ENCODE data around the gene TADA3.

TADA3 gene

GRCh38 chr3:9809615-9810432 lies 17.6 kb upstream of the TADA3 start, which contains the start of gene TTLL3:
TTLL3 (plus strand) TSS chr3:9810262; CDS start chr3:9810662, 400 bp downstream.
- peak; percentile 84 for DNase-seq

DNA sequence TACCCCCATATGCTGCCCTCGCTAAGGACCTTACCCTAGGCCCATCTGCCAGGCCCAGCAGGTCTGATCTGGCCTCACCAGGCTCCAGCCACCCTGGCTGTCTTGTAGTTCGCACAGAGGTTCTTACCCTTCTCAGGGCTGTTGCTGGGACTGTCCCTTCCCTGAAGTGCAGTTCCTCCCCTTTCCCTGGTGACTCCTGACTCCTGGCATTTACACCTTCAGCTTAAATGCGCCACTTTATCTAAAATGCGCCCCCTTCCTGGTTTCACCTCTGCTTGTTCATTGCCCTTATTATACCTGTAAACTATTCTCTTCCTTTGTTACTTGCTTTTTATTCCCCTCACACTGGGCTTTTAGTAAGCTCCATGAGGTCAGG lies 17.0 kb upstream of the TADA3 start:
- no peak for DNase-seq

DNA sequence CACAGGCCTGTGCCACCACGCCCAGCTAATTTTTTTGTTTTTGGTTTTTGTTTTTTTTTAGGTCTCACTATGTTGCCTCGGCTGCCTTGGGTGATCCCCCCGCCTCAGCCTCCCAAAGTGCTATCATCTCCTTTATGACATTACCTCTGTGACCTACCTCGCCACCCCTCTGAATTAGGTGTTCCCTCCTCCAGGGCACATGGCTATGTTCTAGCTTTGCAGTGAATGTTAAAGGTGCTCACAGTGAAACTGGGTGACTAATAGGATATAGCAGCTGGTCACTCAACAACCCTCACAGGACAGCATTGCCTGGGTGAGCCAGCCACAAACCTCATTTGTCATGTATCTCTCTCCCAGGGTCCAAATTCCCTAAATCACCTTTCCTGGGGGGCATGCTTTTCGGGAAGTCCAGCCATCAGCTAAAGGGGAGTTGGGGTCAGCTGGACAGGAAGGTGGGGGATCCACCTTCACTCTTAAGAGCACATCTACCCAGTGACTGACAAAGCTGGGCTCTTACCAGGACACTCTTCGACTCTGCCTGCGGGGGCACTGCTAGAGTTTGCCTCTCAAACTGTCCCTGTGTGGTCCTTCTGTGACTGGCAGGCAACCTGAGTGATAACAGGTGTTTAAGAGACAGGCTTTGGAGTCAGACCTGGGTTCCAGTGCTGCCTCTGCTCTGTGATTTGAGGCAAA lies 16.2 kb upstream of the TADA3 start:
- DNase-seq = no peak

- DNase-seq = no peak
Observed at GRCh38 chr3:9807981-9808344, 15.7 kb upstream of the TADA3 start.

- no peak for DNase-seq
Observed at GRCh38 chr3:9806688-9807589, 14.7 kb upstream of the TADA3 start.

- DNase-seq = no peak
Observed at GRCh38 chr3:9806137-9806536, 13.9 kb upstream of the TADA3 start.

DNA sequence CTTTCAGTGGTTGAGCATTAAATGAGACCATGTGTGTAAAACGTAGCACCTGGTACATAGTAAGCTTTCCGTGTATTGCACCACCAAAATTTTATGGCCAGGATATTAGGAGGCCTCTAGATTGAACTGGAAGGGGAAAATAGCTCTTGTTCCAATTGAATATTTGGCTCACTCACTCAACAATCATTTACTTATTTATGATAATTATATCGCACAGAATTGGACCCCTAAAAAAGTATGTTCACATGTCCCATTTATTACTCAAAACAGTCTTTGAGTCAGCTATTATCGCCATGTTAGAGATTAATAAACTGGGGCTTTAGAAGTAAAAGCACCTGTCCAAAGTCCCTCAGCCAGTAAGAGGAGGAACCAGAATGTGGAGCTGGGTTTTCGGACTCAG lies 12.7 kb upstream of the TADA3 start:
- no peak for DNase-seq

DNA sequence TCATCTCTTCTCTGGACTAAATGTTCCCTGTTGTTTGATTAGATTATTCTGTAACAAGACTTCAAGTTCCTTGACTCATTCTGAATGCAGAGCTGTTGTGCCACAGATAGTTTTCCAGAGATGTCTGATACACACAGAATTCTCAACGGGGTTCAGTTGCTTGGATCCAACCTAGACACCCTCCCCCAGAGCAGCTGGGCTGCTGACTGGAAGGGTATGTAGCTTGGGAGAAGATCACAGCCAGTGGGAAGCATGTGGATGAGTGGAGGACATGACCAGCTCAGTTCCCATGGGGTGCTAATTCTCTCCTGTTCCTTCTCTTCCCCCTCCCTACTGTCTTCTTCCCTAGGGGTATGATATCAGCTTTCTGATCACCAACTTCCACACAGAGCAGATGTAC lies 11.2 kb upstream of the TADA3 start:
- no peak for DNase-seq

- DNase-seq = no peak
Observed at GRCh38 chr3:9800529-9800928, 8.3 kb upstream of the TADA3 start.

GRCh38 chr3:9797196-9797945 lies 5.1 kb upstream of the TADA3 start:
- DNase-seq = no peak

- DNase-seq = no peak
Observed at GRCh38 chr3:9795207-9795606, 2.9 kb upstream of the TADA3 start.

- DNase-seq = no peak
Observed at GRCh38 chr3:9794400-9794799, 2.1 kb upstream of the TADA3 start.

DNA sequence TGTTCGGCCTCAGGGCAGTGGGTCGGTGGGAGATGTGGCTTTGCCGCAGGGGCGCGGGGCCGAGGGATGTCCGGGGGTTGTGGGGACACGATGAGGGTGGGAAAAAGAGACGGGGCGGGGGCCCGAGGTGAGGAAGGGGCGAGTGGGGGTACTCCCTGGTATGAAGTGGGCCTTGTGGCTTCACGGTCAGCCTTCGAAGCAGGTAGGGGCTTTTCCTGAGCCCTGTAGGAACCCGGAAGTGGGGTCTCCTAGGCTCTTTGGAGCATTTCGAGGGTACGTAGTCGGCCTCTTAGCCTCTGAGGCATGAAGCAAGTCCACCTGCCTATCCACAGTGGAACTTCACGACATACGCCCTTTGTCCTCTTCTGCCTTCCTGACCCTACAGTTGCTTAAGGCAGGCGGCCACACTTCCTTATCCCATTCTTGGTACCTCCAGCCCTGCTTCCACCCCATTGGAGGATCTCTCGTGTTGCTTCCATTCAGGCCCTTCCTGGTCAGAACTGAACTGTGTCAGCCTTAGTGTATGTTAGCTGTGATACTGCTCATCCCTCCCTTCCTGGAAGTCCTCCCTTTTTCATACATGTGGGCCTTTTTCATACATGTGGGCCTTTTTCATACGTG lies 998 bp upstream of the TADA3 start:
- no peak for DNase-seq

GRCh38 chr3:9791790-9792404 lies 376 bp downstream of the TADA3 start:
- DNase-seq = no peak

GRCh38 chr3:9791127-9791526 lies 1.1 kb downstream of the TADA3 start:
- no peak for DNase-seq

GRCh38 chr3:9787714-9788113 lies 4.6 kb downstream of the TADA3 start:
- DNase-seq = no peak

- no peak for DNase-seq
Observed at GRCh38 chr3:9786825-9787669, 5.2 kb downstream of the TADA3 start.

GRCh38 chr3:9786209-9786739 lies 6.0 kb downstream of the TADA3 start:
- no peak for DNase-seq

DNA sequence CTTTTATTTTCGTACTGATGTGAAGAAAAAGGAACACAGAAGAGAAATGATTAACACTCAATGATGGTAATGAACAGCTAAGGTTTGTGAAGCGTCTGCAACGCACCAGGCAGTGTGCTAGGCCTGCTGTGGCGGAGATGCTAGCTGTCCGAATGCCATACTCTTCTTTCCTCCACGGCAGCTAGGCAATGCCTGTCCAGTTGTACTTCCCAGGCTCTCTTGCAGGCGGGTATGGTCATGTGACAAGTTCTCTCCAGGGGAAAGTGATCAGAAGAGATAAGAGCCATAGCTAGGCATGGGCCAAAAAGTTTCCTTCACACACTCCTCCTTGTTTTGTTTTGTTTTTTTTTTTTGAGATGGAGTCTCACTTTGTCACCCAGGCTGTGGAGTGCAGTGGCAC lies 6.7 kb downstream of the TADA3 start:
- no peak for DNase-seq

DNA sequence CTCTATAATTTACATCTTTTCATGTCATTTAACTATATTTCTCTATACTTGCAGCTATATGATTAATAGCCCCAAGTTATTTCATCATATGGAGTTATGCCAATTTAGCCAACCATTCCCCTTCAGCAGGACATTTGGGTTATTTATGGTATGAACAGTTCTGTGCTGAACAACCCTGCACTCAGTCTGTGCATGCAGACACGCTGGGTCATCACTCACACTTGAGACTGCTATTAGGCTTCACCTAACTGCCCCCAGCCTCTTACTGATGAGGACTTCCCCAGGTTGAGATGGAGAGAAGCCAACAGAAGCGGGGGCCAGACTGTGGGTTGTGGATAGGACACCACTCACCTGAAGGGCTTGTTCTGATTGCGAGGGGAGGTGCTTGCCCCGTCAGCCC lies 7.3 kb downstream of the TADA3 start:
- DNase-seq = no peak

DNA sequence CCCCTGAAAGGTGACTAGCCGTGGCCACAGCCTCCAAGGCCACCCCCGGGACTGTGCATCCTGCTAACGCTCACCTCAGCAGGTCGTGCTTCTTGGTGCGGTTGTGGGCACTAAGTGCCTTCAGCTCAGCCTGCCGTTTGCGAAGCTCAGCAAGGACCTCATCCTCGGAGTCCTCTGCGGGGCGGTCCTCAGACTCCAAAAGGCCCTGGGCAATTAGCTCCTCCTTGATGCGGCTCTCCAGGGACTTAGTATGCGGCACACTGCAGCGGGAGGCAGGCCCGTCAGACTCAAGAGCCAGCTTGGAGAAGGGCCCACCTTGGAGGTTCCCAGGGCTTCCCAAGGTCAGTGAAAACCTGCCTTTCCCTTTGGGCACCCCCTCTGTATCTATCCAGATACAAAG lies 8.3 kb downstream of the TADA3 start:
- DNase-seq = no peak

Data from right forelimb (tissue), 1 donor.